Measurements from ENCODE around the gene LONP1. TPM values are rescaled to one million over a fixed set of nuclear protein-coding genes. Genes with fewer than 3 reads are reported as not detected.

The LONP1 gene
- total and polyA plus RNA-seq, 7 donors, result 58.6 to 127 (median 76.8) TPM

- intact Hi-C loops (cut with DNase I), result loop anchor here in 1 of 2 donors (5.0 kb wide), 1 partner anchor 34 kb away; no protein-coding TSS in a partner anchor
- peaks cover 17% of the 10 kb centered on the region for H3K4me1 ChIP-seq
- DNase-seq (no peak), ATAC-seq (peak in 1 of 4 donors; percentile 29)
- WGBS, 3 donors, result 20 to 23% (median 23%) methylated on average over 12 to 13 of the region's 13 CpGs
- no peak overlapping the region for H3K4me3 ChIP-seq
- no peak for TF ChIP-seq CTCF (IDR thresholded peaks at IDR 0.05)
- H3K27ac ChIP-seq, result peak overlapping the region; percentile 23
- no peaks in the 10 kb centered on the region for H3K27me3 ChIP-seq (ENCODE audit: insufficient read depth in 3 of 3, low read length in 2 of 3)
- peaks cover 5 to 19% of the 10 kb centered on the region in 2 donors for H3K36me3 ChIP-seq (ENCODE audit: insufficient read depth in 1 of 2, low read depth in 1 of 2)
- H3K9me3 ChIP-seq, result no peaks in the 10 kb centered on the region
Measured at GRCh38 chr19:5676772-5677105, 43.2 kb downstream of the LONP1 start.

- Histone ChIP-seq H3K9me3 (no peaks in the 10 kb centered on the region), H3K4me3 (no peak overlapping the region), H3K4me1 (peaks cover 16% of the 10 kb centered on the region), H3K36me3 (ENCODE audit: insufficient read depth in 1 of 2, low read depth in 1 of 2) (peaks cover 5 to 23% of the 10 kb centered on the region in 2 donors), H3K27me3 (ENCODE audit: insufficient read depth in 3 of 3, low read length in 2 of 3) (no peaks in the 10 kb centered on the region), H3K27ac (peak overlapping the region; percentile 23)
- 32 to 42% (median 37%) methylated on average over 16 to 17 of the region's 17 CpGs for WGBS, 3 donors
- intact Hi-C loops (cut with DNase I), result loop anchor here in 1 of 2 donors (5.0 kb wide), 1 partner anchor 34 kb away; no protein-coding TSS in a partner anchor
- no peak for TF ChIP-seq CTCF (IDR thresholded peaks at IDR 0.05)
- DNase-seq, result no peak
- peak in 1 of 4 donors; percentile 10 for ATAC-seq
Measured at GRCh38 chr19:5676105-5676771, 43.7 kb downstream of the LONP1 start.

GRCh38 chr19:5674714-5675113, 45.2 kb downstream of the LONP1 start:
- Histone ChIP-seq H3K27ac (no peak overlapping the region), H3K27me3 (ENCODE audit: insufficient read depth in 3 of 3, low read length in 2 of 3) (no peaks in the 10 kb centered on the region), H3K4me3 (no peak overlapping the region), H3K4me1 (peaks cover 13% of the 10 kb centered on the region), H3K9me3 (no peaks in the 10 kb centered on the region), H3K36me3 (ENCODE audit: insufficient read depth in 1 of 2, low read depth in 1 of 2) (peaks cover 6 to 35% of the 10 kb centered on the region in 2 donors)
- no peak for TF ChIP-seq CTCF (IDR thresholded peaks at IDR 0.05)
- 86 to 90% (median 89%) methylated on average over 5 of the region's 5 CpGs for WGBS, 3 donors
- ATAC-seq (no peak), DNase-seq (no peak)
- intact Hi-C loops (cut with DNase I), result loop anchor here in 1 of 2 donors (5.0 kb wide), 1 partner anchor 32 kb away; no protein-coding TSS in a partner anchor

GRCh38 chr19:5673752-5674151, 46.2 kb downstream of the LONP1 start:
- Histone ChIP-seq H3K4me1 (peaks cover 7% of the 10 kb centered on the region), H3K27me3 (ENCODE audit: insufficient read depth in 3 of 3, low read length in 2 of 3) (no peaks in the 10 kb centered on the region), H3K4me3 (no peak overlapping the region), H3K36me3 (ENCODE audit: insufficient read depth in 1 of 2, low read depth in 1 of 2) (peaks cover 9 to 43% of the 10 kb centered on the region in 2 donors), H3K27ac (no peak overlapping the region), H3K9me3 (no peaks in the 10 kb centered on the region)
- ATAC-seq (no peak), DNase-seq (no peak)
- intact Hi-C loops (cut with DNase I), result no loop called here
- WGBS, 3 donors, result 96 to 100% (median 98%) methylated on average over 1 of the region's 1 CpG
- TF ChIP-seq CTCF (IDR thresholded peaks at IDR 0.05), result no peak

All from psoas muscle (tissue), 8 donors.